DMS 273 treated with DMSO at 0.1 percent for 48 hours (cell line): ENCODE measurements around the gene PRICKLE3.

Source experiments
- DNase-seq: peaks from one replicate; lab custom pipeline; 2025; lab: John Stamatoyannopoulos, UW

Gene PRICKLE3, protein sequence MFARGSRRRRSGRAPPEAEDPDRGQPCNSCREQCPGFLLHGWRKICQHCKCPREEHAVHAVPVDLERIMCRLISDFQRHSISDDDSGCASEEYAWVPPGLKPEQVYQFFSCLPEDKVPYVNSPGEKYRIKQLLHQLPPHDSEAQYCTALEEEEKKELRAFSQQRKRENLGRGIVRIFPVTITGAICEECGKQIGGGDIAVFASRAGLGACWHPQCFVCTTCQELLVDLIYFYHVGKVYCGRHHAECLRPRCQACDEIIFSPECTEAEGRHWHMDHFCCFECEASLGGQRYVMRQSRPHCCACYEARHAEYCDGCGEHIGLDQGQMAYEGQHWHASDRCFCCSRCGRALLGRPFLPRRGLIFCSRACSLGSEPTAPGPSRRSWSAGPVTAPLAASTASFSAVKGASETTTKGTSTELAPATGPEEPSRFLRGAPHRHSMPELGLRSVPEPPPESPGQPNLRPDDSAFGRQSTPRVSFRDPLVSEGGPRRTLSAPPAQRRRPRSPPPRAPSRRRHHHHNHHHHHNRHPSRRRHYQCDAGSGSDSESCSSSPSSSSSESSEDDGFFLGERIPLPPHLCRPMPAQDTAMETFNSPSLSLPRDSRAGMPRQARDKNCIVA

DNA sequence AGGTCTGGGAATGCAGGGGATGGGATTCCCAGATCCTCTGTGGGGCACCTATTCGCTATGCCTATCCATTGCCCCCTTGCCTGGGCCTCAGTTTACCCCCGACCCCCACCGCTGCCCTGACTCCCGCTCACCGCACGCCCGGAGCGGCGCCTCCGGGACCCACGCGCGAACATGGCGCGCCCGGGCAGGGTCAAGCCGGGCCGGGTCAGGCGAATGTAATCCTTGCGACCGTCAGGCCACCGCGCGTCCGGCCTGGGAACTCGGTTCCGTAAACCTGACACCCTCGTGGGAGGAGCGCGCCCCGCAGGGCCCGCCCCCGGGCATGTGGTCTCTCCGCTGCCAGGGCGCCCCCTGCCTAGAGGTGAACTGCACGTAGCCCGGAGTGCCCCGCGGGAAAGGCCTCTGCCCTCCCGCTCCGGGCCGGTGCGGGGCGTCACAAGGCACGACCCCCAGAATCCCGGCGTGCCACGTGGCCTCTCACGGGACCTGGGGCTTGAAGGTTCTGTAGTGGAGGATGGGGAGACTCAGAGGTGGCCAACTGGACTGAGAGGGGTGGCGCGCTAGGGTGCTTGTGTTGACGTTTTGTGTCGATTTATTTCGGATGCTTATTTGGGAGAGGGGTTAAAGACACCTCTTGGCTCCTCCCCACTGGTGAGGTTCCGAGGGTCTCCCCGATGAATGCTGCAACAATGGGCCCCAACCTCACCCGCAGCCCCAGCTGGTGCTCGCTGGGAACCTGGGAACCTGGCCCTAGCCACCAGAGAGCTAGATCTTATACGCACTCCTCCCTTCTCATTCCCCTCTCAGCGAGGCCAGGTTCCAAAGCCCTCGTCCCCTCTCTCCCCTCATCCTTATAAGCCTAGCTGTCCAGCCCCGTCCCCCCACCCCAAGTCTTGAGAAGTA, at the start of gene PRICKLE3:
TSS of gene PRICKLE3 (minus strand) at position 249 of the 903 bp plus-strand sequence. CDS start at position 173, 76 bp downstream.
- DNase-seq = peak; percentile 32

DNA sequence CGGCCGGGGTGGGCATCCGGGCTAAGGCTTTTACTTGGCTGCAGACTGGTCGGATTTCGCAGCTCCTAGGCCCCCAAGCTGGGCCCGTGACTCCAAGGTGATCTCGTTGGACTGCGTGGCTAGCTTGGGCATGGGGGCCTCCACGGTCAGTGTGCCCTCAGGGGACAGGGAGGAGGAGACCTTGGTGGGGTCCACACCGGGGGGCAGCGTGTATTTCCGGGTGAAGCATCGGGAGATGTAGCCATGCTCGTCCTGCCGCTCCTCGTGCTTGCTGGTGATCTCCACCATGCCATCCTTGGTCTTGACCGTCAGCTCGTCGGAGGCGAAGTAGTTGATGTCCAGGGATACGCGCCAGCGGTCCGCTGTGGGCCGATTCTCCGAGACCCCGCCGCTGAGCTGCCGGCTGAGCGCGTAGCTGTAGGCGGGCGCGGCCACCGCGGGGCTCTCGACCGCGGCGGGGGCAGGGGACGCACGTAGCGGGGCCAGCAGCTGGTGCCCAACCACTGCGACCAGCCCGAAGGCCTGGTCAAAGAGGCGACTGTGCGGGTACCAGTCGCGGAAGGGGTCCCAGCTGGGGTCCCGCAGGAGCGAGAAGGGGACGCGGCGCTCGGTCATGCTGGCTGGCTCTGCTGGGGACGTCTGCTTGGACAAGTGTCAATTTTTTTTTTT, 47.8 kb upstream of the PRICKLE3 start:
- DNase-seq = no peak

- no peak for DNase-seq
Observed at GRCh38 chrX:49233176-49233575, 47.0 kb upstream of the PRICKLE3 start, which contains the start of gene CACNA1F. Gene CACNA1F (minus strand): TSS chrX:49233340. CDS start chrX:49233309, 31 bp downstream.

DNA sequence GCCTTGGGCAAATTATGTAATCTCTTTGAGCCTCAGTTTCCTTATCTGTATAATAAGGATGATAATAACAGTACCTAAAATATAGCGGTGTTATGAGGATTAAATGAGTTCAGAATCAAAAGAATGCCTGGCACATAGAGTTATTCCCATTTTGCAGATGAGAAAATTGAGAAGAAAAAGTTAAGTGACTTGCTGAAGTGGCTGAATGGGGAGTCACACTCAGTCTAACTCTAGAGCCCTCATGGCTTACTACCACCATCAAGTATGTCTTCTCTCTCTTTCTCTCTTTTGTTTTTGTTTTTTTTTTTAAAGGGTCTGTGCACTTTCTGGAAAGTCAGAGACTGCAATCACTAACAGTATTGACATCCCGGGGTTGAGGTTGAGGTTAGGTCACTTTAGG, 46.4 kb upstream of the PRICKLE3 start:
- no peak for DNase-seq

DNA sequence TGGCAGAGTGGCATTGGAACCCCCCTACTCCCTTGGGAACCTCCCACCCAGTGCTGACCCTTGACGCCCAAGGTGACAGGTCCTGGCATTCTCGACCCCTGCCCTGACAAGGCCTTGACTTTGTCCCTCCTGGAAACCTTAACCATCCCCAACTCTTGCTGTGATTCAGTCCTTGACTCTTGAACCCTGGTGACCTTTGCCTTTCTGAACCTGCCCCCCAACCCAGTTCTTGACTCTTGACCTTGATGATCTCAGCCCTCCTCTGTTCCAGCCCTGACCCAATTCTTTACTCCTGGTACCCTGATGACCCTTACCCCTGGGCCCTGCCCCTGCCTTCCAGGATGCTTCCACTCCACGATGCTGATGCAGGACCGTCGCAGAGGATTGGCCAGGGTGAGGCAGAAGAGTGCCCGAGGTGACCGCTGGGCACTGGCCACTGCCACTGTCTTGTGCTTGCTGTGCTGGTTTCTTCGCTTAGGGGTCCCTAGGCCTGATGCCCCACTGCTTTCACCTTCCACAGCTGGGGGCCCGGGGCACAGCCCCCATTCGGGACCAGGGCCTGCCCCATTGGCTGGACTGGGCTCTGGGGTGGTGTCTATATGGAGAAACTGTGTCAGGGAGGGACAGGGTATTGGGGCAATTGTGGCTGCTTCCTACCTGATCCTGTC, 45.3 kb upstream of the PRICKLE3 start:
- DNase-seq = no peak

GRCh38 chrX:49230500-49231232, 44.5 kb upstream of the PRICKLE3 start:
- DNase-seq = peak; percentile 11

GRCh38 chrX:49228185-49228584, 42.0 kb upstream of the PRICKLE3 start:
- no peak for DNase-seq

GRCh38 chrX:49227726-49228125, 41.6 kb upstream of the PRICKLE3 start:
- DNase-seq = no peak

GRCh38 chrX:49226946-49227345, 40.8 kb upstream of the PRICKLE3 start:
- DNase-seq = no peak

- DNase-seq = no peak
Observed at GRCh38 chrX:49225858-49226257, 39.7 kb upstream of the PRICKLE3 start.

DNA sequence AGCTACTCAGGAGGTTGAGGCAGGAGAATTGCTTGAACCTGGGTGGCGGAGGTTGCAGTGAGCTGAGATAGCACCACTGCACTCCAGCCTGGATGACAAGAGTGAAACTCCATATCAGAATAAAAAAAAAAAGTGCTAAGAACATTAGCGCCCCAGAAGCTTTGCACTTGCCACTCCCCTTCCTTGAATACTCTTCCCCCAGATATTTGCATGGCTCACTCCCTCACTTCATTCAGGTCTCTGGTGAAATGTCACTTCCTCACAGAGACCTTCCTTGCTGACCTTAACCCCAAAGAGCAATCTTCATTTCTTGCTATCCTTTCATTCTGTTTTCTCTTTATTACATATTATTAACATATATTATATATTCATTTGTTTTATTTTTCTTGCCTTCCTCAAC, 35.7 kb upstream of the PRICKLE3 start:
- DNase-seq = no peak

DNA sequence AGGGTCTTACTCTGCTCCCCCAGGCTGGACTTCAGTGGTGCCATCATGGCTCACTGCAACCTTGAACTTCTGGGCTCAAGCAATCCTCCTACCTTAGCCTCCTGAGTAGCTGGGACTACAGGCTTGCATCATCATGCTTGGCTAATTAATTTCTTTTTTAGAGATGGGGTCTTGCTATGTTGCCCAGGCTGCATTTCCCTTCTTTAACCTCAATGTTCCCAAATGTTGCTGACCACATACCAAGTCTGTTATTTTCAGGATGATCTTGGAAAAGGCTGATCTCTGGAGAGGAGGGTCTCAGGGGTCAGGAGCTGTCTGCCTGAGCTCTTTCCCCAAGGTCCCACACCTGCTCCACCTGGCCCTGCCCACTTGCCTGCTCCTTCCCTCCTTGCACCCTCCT, 33.9 kb upstream of the PRICKLE3 start:
- no peak for DNase-seq

GRCh38 chrX:49214996-49215526, 28.9 kb upstream of the PRICKLE3 start:
- DNase-seq = no peak

GRCh38 chrX:49214416-49214815, 28.2 kb upstream of the PRICKLE3 start:
- no peak for DNase-seq

DNA sequence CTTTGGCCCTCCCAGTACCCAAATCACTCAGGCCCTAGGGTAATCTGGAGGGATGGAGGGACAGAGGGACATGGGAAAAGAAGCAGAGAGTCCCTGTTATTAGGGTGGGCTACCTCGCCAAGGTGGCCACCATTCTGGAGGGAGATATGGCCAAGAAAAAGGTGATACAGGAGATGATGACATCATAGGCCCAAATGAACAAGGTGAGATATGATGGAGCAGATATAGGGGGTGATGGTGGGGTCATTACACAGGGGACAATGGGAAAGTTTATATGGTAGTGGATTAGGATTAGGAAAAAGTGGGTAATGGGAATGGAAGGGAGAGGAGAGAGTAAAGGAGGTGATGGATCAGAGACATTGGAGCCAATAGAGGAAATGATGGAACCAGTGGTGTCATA, 26.7 kb upstream of the PRICKLE3 start:
- no peak for DNase-seq

DNA sequence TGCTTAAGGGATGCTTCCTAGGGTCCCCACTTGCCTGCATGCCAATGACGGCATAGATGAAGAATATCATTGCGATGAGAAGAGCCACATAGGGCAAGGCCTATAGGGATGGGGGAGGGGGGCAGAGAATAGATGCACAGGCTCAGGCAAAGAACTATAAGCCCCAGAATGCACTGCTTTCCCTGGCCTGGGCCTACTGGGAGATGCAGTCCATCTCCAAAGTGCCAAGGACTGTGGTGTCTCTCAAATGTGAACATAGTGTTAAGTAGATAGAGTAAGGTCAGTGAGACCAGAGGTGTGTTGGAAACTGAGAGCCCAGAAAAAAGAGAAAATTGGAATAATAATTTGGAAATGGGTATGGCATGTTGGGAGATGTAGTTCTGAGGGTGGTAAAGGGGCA, 26.0 kb upstream of the PRICKLE3 start:
- DNase-seq = no peak

DNA sequence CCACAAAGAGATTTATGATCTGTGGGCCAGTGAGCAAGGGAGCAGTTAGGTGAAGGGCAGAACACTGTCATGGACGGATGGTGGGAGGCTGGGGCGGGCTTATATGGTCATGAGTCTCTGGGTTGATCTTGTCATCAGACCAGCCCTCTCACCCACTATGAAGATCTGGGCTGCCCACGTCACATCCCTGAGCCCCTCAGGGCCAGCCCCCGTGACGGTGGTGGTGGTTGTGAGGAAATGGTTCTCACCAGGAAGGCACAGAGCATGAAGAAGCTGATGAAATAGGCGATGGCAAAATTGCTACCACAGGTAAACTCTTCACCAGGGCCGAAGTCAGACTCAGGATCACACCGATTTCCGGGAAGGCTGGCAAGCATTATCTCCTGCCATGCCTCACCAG, 24.9 kb upstream of the PRICKLE3 start:
- DNase-seq = no peak

DNA sequence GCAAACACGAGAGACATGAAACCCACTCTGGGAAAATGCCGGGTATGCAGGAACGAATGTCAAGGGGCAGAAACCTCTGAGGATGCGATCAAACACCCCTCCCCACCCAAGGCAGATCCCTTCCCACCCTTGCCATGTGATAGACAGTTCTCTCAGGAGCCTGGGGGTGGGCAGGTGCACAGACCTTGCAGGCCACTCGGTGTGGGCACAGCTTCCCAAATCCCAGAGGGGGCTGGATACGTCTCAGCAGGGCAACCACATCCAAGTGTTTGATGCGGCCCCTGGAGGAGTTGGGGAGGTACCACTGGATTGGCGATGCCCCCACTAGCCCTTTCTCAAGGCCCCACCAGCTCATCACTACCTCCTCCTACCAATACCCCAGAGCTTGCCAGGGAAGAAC, 24.2 kb upstream of the PRICKLE3 start:
- DNase-seq = no peak

DNA sequence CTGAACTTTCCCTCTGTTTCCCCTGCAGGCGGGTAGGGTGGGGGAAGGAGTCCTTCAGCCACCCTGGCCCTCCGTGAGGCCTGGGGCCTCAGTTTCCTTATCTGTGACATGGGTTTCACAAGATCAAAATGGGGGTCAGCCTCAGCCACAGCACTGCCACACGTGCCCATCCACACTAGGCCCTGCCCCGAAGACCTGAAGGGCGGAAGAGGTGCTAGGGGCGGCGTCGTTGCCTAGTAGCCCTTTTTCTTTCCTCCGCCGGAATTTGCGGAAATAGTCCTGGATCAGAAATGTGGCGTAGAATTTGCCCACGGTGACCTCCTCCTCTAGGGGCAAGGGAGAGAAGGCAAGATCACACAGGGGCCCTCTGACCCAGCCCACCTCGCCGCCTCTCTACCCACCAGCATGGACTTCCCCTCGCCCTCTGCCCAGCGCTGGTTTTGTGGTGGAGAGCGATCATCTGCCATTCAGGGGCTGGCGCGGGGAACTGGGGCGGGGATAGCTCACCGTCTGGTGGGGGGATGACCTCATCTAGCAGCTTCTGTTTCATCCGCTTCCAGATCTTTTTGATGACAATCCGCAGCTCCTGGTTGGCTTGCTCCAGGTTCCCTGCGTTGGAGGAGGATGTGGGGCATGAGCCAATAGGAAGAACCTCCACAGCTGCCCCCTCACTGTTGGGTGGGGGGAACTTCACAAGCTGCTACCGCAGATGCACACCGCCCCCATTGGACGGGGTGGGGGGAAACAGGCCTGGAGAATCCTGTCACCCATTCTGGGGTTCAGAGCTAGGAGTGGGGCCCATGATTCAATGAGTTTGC, 23.5 kb upstream of the PRICKLE3 start:
- peak; percentile 72 for DNase-seq
